GM12878 (cell line): ENCODE measurements around the gene ETNK2. TPM values are rescaled to one million over a fixed set of nuclear protein-coding genes. Genes with fewer than 3 reads are reported as not detected.
A peak's percentile ranks its signal among the peaks of the same experiment; 100 is the strongest.

ENCODE experiments used
- ATAC-seq: fragments of 200-7000 bp; cut with Tn5 transposase; 3 replicates; pipeline ENCODE4 v1.9.1; 2020; ENCODE audit warnings: mild to moderate bottlenecking, moderate library complexity
- BruUV-seq: library from RNA; stranded (reverse); fragments of 400-500 nt; replicated peaks from 2 replicates; lab custom pipeline; 2021; lab: Mats Ljungman, UMichigan
- CTCF ChIA-PET: fragments of 300-600 bp; sonication (Branson Sonifier 250); formaldehyde crosslinking; extraction: SDS; loops from one replicate; lab custom pipeline; 2021; ENCODE audit warnings: inconsistent platforms; lab: Yijun Ruan, JAX
- POLR2A ChIA-PET: fragments of 350-600 bp; formaldehyde crosslinking; extraction: SDS; loops from one replicate; lab custom pipeline; 2021; ENCODE audit warnings: inconsistent platforms; lab: Charles Lee
- RAD21 ChIA-PET: fragments of 300-600 bp; sonication (Branson Sonifier 250); formaldehyde crosslinking; loops from one replicate; lab custom pipeline; 2023; ENCODE audit warnings: antibody characterized with exemption; ENCODE audit not compliant: unreplicated experiment; lab: Charles Lee
- SMC1A ChIA-PET: fragments of 300-600 bp; sonication (Branson Sonifier 250); formaldehyde crosslinking; loops from one replicate; lab custom pipeline; 2023; ENCODE audit not compliant: unreplicated experiment, uncharacterized antibody; lab: Charles Lee
- DNase-seq: peaks from one replicate; pipeline ENCODE4 v3.0.0-alpha.2; 2011; ENCODE audit warnings: low read depth, low spot score
- FAIRE-seq: peaks from 3 replicates; lab custom pipeline; 2011; peaks lifted over from hg19 to GRCh38; lab: Jason Lieb, UNC
- H2AFZ ChIP-seq: 2 replicates; pipeline ENCODE4 v1.6.0; 2011; ENCODE audit warnings: low read depth, low read length, control low read depth; ENCODE audit not compliant: control insufficient read depth
- H3K27ac ChIP-seq: 2 replicates; pipeline ENCODE4 v1.5.1; 2011; ENCODE audit warnings: control low read depth; ENCODE audit not compliant: control insufficient read depth, insufficient read depth
- H3K27me3 ChIP-seq, 2 experiments: replicated peaks in 1 of 2; 2 replicates each; pipeline versions ENCODE4 v1.6.0 to v1.6.1; 2011; ENCODE audit warnings: low read length in 1 of 2; ENCODE audit not compliant: control insufficient read depth in 2 of 2, insufficient read depth in 2 of 2
- H3K36me3 ChIP-seq, 2 experiments: 2 replicates each; pipeline ENCODE4 v1.5.1; 2011; ENCODE audit warnings: low read length in 1 of 2; ENCODE audit not compliant: control insufficient read depth in 2 of 2, insufficient read depth in 2 of 2
- H3K4me1 ChIP-seq: 2 replicates; pipeline ENCODE4 v1.6.1; 2011; ENCODE audit warnings: mild to moderate bottlenecking, low read length, moderate library complexity, mixed read lengths; ENCODE audit not compliant: control insufficient read depth, insufficient read depth
- H3K4me2 ChIP-seq: 2 replicates; pipeline ENCODE4 v1.6.0; 2011; ENCODE audit warnings: control low read depth; ENCODE audit not compliant: control insufficient read depth, insufficient read depth
- H3K4me3 ChIP-seq: fragments of 200-600 bp; sonication (generic); 2 replicates; pipeline ENCODE4 v1.5.1; 2016
- H3K79me2 ChIP-seq: 2 replicates; pipeline ENCODE4 v1.6.0; 2011; ENCODE audit warnings: low read length; ENCODE audit not compliant: control insufficient read depth, insufficient read depth
- H3K9ac ChIP-seq: 2 replicates; pipeline ENCODE4 v1.8.0; 2011; ENCODE audit warnings: low read length, control low read depth, mixed read lengths; ENCODE audit not compliant: control insufficient read depth, insufficient read depth
- H3K9me3 ChIP-seq: replicated peaks from 3 replicates; pipeline ENCODE4 v1.5.1; 2011; ENCODE audit warnings: mild to moderate bottlenecking, low read length; ENCODE audit not compliant: control insufficient read depth, insufficient read depth
- H4K20me1 ChIP-seq: 2 replicates; pipeline ENCODE4 v1.6.0; 2011; ENCODE audit not compliant: control insufficient read depth, insufficient read depth
- BRCA1 ChIP-seq: IDR thresholded peaks from 2 replicates; pipeline ENCODE4 v1.6.1; 2011; ENCODE audit warnings: low read depth, low read length, improper control_type of control experiment
- DPF2 ChIP-seq: fragments of 450-650 bp; IDR thresholded peaks from 2 replicates; pipeline ENCODE4 v1.6.1; 2017; ENCODE audit warnings: mild to moderate bottlenecking
- GATAD2B ChIP-seq: fragments of 450-650 bp; conservative IDR thresholded peaks from 2 replicates; pipeline ENCODE4 v1.6.1; 2017; ENCODE audit warnings: low read depth, mild to moderate bottlenecking, moderate library complexity
- IKZF1 ChIP-seq: fragments of 450-650 bp; conservative IDR thresholded peaks from 2 replicates; pipeline ENCODE4 v1.6.1; 2017; ENCODE audit warnings: antibody characterized with exemption, mild to moderate bottlenecking
- MEF2B ChIP-seq: fragments of 450-650 bp; IDR thresholded peaks from 2 replicates; pipeline ENCODE4 v1.6.1; 2018; ENCODE audit warnings: mild to moderate bottlenecking, moderate library complexity; ENCODE audit not compliant: partially characterized antibody, poor library complexity, severe bottlenecking
- POLR2AphosphoS5 ChIP-seq: IDR thresholded peaks from 2 replicates; pipeline ENCODE4 v1.6.1; 2011; ENCODE audit warnings: mild to moderate bottlenecking, low read length, inconsistent platforms
- RBBP5 ChIP-seq: fragments of 200-600 bp; sonication (generic); conservative IDR thresholded peaks from 2 replicates; pipeline ENCODE4 v1.6.1; 2016
- SIX5 ChIP-seq: IDR thresholded peaks from 2 replicates; pipeline ENCODE4 v1.6.1; 2011; ENCODE audit warnings: mild to moderate bottlenecking, low read depth, low read length, moderate library complexity; ENCODE audit not compliant: severe bottlenecking
- SRF ChIP-seq, 2 experiments: IDR thresholded peaks; 2 replicates each; pipeline ENCODE4 v1.6.1; 2011; ENCODE audit warnings: low read depth in 2 of 2, low read length in 2 of 2, mild to moderate bottlenecking in 1 of 2, moderate library complexity in 1 of 2
- WGBS: methylation state at CpG from one replicate; pipeline ENCODE4 v1.1.6; 2016; ENCODE audit warnings: low lambda C conversion rate; ENCODE audit not compliant: insufficient replicate concordance, insufficient coverage; ENCODE audit errors: missing lambda C conversion rate; 5-methylcytosine and 5-hydroxymethylcytosine counted together
- in situ Hi-C: fragments of 300-500 bp; cut with MboI; formaldehyde crosslinking; loops from 9 replicates; pipeline ENCODE4 v1.14.3; 2018; ENCODE audit warnings: mixed read lengths
- intact Hi-C: fragments of 100-400 bp; cut with micrococcal nuclease; formaldehyde crosslinking; loops from one replicate; pipeline ENCODE4 v1.14.2; 2022; ENCODE audit not compliant: unreplicated experiment
- polyA plus RNA-seq, 11 experiments: library from polyadenylated mRNA; depleted of rRNA in 4 of 11; unstranded in 6 of 11; stranded (reverse) in 5 of 11; fragments of >200 nt; fragmentation: Nextera tagmentation in 4 of 11; fragmentation: Illumina TruSeq in 1 of 11; extraction: Ambion mirVana in 4 of 11; extraction: Trizol in 1 of 11; gene quantifications; 1 replicate in 1 of 11; 2 replicates in 10 of 11; pipeline versions ENCODE4 v1.2.1 to v1.2.3, GENCODE V29; 2011 to 2016; ENCODE audit warnings: inconsistent platforms in 2 of 11, missing spikeins in 2 of 11, low read depth in 1 of 11
- total RNA-seq, 4 experiments: library from RNA; depleted of rRNA in 3 of 4; stranded (reverse); fragments of >200 nt in 3 of 4; fragmentation: Illumina TruSeq in 1 of 4; extraction: Trizol in 1 of 4; gene quantifications; 2 replicates each; pipeline versions ENCODE4 v1.2.1 to v1.2.3, GENCODE V29; 2013 to 2021

The ETNK2 gene
- total and polyA plus RNA-seq, 10 of the 15 experiments (the other 5 are each of a cell fraction or from before 2014, with no cell fraction given), result 0.14 TPM; not detected in 9

DNA sequence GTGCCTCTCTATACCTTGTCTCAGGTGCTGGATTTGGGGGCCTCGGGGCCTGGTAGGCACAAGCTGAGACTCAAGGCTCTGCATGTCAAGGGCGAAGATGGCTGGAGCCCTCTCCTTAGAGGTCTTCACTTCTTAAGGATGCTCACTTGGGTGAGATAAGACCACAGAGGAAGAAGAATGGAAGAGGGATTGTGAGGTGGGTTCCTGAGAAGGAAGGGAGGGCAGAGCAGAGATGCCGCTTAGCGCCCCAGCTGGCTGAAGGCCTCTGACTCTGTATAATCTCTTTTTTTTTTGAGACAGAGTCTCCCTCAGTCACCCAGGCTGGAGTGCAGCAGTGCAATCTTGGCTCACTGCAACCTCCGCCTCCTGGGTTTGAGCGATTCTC, 46.7 kb downstream of the ETNK2 start (continued):
- TF ChIP-seq BRCA1, result no peak
- TF ChIP-seq, all 136 proteins: peak for 0

GRCh38 chr1:204104331-204105130, 47.3 kb downstream of the ETNK2 start:
- Histone ChIP-seq H3K4me2 (no peak overlapping the region), H3K9me3 (no peaks in the 10 kb centered on the region), H3K79me2 (no peaks in the 10 kb centered on the region), H3K4me1 (peaks cover 3% of the 10 kb centered on the region; the same call in 1 of the 2 replicates), H3K9ac (no peak overlapping the region), H3K27ac (no peak overlapping the region), H2AFZ (no peak overlapping the region; the same call in 1 of the 2 replicates), H3K4me3 (no peak overlapping the region), H3K27me3 (no peaks in the 10 kb centered on the region), H4K20me1 (no peaks in the 10 kb centered on the region), H3K36me3 (no peaks in the 10 kb centered on the region)
- 9% methylated on average over 14 of the region's 14 CpGs for WGBS
- ChIA-PET CTCF (interaction anchor here (0.8 to 2.2 kb wide), 2 partner anchors 11 to 24 kb away, joined by 3 to 7 read pairs; no protein-coding TSS in a partner anchor), POLR2A (no interaction called here), RAD21 (no interaction called here), SMC1A (interaction anchor here (1.0 to 1.1 kb wide), 3 partner anchors 8 to 28 kb away, joined by 3 to 5 read pairs (median 4); no protein-coding TSS in a partner anchor)
- DNase-seq (no peak), FAIRE-seq (no peak), ATAC-seq (peak; percentile 63)
- BruUV-seq, result no TSS peak
- no peak for TF ChIP-seq RBBP5
- peak; percentile 78 for TF ChIP-seq MEF2B
- 0 out of 2 replicates have a peak, but pooled peaks have one; percentile 48 for TF ChIP-seq DPF2
- TF ChIP-seq SIX5, result no peak
- 0 out of 2 replicates have a peak, but pooled peaks have one; percentile 21 for TF ChIP-seq GATAD2B
- TF ChIP-seq SRF (IDR thresholded peaks at IDR 0.05; ENCODE audit: low read depth in 2 of 2, low read length in 2 of 2), result no peak
- TF ChIP-seq IKZF1, result peak; percentile 46
- no peak for TF ChIP-seq POLR2AphosphoS5
- in situ Hi-C loops, result no loop called here
- intact Hi-C loops, result no loop called here
